ENCODE results near the gene SIRT7.

GRCh38 chr17:81895400-81895799 is 22.6 kb downstream of the SIRT7 start:
- no peak for TF ChIP-seq TAF1 (IDR thresholded peaks at IDR 0.05; ENCODE audit: low read depth, low read length)
- no peak for TF ChIP-seq POLR2AphosphoS5 (IDR thresholded peaks at IDR 0.05; ENCODE audit: low read depth, low read length)

Data from GM12891 (cell line).